Measurements from ENCODE around the gene SNED1. TPM values are rescaled to one million over a fixed set of nuclear protein-coding genes. Genes with fewer than 3 reads are reported as not detected.

SNED1 gene
- total RNA-seq, 3 donors from 2014 or later: 27.1 to 46.9 (median 35.2) TPM

DNA sequence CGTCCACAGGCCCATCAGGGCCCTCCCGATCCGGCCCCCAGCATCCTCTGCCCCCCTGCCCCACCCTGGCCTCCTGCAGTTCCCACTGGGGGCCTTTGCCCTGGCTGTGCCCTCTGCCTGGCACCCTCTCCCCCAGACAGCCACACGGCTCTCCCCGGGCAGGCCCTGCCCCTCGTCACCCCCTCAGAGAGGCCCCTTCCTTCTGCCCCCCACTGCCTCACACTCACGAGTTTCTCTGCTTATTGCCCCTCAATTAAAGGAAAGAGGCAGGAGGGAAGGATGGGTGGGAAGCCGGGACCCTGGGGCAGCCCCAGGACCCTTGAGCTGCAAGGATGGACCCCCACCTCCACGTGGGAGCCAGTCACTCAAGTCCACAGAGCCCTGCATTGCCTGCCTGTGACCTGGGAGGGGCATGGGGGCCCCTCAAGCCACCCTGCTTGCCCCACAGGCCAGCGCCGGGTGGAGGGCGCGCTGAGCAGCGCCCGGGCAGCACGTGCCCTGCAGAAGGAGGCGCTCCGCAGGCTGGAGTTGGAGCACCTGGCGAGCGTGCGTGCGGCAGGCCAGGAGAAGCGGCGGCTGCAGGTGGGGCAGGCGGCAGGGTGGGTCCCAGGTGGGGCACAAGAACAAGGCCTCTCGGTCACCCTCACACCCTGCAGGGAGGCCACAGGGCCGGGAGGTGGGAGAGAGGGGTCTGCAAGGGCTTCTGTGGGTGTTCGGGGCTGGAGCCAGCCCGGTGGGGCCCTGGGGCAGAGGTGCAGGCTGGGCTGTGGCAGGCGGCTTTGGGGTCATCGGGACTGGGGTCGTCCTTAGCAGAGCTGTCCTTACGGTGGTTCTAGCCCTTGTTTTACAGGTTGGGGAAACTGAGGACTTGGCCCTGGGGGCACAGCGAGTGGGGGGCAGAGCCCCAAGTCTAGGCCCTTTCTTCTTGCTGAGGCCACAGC lies 30.5 kb upstream of the SNED1 start:
- Histone ChIP-seq H3K4me1 (peaks cover 0 to 4% of the 10 kb centered on the region in 2 donors), H3K9me3 (no peaks in the 10 kb centered on the region), H3K27me3 (no peaks in the 10 kb centered on the region), H3K27ac (peak overlapping the region in 1 of 2 donors; percentile 43), H3K36me3 (no peaks in the 10 kb centered on the region), H3K4me3 (no peak overlapping the region)
- intact Hi-C loops (cut with DNase I; ENCODE audit: low total_unique reads): no loop called here
- no peak for DNase-seq (ENCODE audit: low spot score in 2 of 2)
- no peak for TF ChIP-seq POLR2AphosphoS5 (IDR thresholded peaks at IDR 0.05)
- TF ChIP-seq, protein P1, sequence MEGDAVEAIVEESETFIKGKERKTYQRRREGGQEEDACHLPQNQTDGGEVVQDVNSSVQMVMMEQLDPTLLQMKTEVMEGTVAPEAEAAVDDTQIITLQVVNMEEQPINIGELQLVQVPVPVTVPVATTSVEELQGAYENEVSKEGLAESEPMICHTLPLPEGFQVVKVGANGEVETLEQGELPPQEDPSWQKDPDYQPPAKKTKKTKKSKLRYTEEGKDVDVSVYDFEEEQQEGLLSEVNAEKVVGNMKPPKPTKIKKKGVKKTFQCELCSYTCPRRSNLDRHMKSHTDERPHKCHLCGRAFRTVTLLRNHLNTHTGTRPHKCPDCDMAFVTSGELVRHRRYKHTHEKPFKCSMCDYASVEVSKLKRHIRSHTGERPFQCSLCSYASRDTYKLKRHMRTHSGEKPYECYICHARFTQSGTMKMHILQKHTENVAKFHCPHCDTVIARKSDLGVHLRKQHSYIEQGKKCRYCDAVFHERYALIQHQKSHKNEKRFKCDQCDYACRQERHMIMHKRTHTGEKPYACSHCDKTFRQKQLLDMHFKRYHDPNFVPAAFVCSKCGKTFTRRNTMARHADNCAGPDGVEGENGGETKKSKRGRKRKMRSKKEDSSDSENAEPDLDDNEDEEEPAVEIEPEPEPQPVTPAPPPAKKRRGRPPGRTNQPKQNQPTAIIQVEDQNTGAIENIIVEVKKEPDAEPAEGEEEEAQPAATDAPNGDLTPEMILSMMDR (IDR thresholded peaks at IDR 0.05): no peak
- no peak for TF ChIP-seq POLR2A (IDR thresholded peaks at IDR 0.05)

DNA sequence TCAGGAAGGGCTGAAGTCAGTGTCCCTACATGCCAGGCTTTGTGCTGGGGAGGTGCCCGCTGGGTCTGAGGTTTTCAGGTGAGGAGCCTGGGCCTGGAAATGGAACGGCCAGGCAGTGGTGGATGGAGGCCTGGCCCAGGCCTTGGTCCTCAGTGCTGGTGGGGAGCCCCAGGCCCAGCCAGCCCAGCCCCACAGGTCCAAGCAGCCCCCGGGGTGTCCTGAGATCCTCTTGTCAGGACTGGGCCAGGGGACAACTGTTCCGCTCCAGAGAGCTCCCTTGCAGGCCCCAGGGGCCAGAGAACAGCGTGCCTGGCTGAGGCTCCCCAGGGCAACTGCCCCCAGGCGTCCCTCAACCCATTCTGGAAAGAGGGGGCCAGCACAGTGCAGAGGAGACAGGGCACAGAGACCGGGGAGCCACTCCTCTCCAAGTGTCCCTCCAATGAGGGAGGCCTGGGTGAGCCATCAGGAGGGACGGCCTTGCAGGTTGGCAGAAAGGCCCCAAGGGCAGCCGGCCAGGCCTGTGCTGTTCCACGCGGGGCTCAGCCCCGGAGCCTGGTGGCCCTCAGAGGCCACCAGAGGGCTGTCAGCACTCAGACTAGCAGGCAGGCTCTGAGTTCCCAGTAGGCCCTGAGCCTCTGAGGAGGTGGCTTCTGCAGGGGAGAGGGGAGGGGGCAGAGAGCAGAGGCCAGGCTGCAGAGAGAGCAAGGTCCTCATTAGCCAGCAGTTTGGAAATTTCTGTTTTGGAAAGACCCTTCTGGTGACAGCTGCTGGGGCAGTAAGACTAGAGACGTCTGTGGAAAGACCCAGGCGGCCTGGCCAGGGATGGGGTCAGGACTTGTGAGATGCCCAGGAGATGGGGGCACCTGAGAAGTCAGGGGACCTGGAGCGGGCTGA lies 29.4 kb upstream of the SNED1 start:
- Histone ChIP-seq H3K36me3 (no peaks in the 10 kb centered on the region), H3K4me3 (no peak overlapping the region), H3K9me3 (no peaks in the 10 kb centered on the region), H3K4me1 (peaks cover 0 to 7% of the 10 kb centered on the region in 2 donors), H3K27ac (peak overlapping the region in 1 of 2 donors; percentile 43), H3K27me3 (no peaks in the 10 kb centered on the region)
- no peak for DNase-seq (ENCODE audit: low spot score in 2 of 2)
- no peak for TF ChIP-seq POLR2A (IDR thresholded peaks at IDR 0.05)
- TF ChIP-seq POLR2AphosphoS5 (IDR thresholded peaks at IDR 0.05): no peak
- TF ChIP-seq, protein P1 (IDR thresholded peaks at IDR 0.05): no peak
- intact Hi-C loops (cut with DNase I; ENCODE audit: low total_unique reads): no loop called here

DNA sequence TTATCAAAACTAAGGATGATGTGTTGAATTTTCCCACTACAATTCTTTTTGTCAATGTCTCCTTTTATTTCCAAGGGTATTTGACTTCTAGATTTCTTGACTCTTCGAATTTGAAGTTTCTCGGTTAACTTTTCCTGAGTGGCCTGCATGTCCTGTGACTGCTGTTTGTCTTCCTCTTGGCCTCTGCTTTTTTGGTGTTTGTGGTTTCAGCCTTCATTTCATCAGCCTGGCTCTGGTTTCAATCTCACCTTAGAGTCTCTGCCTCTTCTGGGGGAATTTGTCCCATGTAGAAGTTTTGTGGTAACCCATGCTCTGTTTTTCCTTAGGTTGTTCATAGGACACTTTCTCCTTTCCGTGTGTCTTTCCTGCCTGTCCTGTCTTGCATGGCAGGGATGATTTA lies 28.3 kb upstream of the SNED1 start:
- Histone ChIP-seq H3K4me1 (peaks cover 0 to 7% of the 10 kb centered on the region in 2 donors), H3K4me3 (no peak overlapping the region), H3K27me3 (no peaks in the 10 kb centered on the region), H3K36me3 (no peaks in the 10 kb centered on the region), H3K27ac (no peak overlapping the region), H3K9me3 (no peaks in the 10 kb centered on the region)
- intact Hi-C loops (cut with DNase I; ENCODE audit: low total_unique reads): loop anchor here (1.0 kb wide), 1 partner anchor 20 kb away; no protein-coding TSS in a partner anchor
- DNase-seq (ENCODE audit: low spot score in 2 of 2): no peak
- TF ChIP-seq POLR2AphosphoS5 (IDR thresholded peaks at IDR 0.05) (no peak), POLR2A (IDR thresholded peaks at IDR 0.05) (no peak)
- TF ChIP-seq, protein P1 (IDR thresholded peaks at IDR 0.05): no peak

DNA sequence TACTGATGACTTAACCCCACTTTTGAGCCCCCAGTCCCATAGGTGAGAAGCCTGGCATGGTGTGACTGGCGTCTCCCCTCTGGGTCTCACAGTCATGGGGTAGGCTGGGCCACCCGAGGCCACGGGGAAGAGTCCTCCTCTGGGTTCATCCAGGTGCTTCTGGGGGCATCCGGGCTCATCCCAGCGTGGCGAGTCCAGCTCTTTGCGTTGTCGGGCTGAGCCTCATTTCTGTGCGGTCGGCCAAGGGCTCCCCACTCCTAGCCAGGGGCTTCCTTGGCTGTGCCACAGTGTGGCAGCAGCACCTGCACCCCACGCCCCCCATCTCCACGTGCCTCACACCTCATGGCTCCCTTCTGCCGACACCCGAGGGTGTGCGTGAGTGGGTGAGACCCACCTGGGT lies 27.6 kb upstream of the SNED1 start:
- Histone ChIP-seq H3K27ac (peak overlapping the region in 1 of 2 donors; percentile 14), H3K4me3 (no peak overlapping the region), H3K36me3 (no peaks in the 10 kb centered on the region), H3K9me3 (no peaks in the 10 kb centered on the region), H3K4me1 (peaks cover 0 to 7% of the 10 kb centered on the region in 2 donors), H3K27me3 (no peaks in the 10 kb centered on the region)
- TF ChIP-seq POLR2A (IDR thresholded peaks at IDR 0.05) (no peak), POLR2AphosphoS5 (IDR thresholded peaks at IDR 0.05) (no peak)
- TF ChIP-seq, protein P1 (IDR thresholded peaks at IDR 0.05): no peak
- intact Hi-C loops (cut with DNase I; ENCODE audit: low total_unique reads): loop anchor here (1.0 kb wide), 1 partner anchor 21 kb away; no protein-coding TSS in a partner anchor
- DNase-seq (ENCODE audit: low spot score in 2 of 2): no peak

Data from breast epithelium (tissue), 4 donors.